K562 (cell line): ENCODE results near the gene MVB12B. TPM values are rescaled to one million over a fixed set of nuclear protein-coding genes. Genes with fewer than 3 reads are reported as not detected.

Experiments used
- ATAC-seq: fragments of 200-7000 bp; cut with Tn5 transposase; 3 replicates; pipeline ENCODE4 v1.9.1; 2020; ENCODE audit warnings: moderate library complexity
- BruUV-seq: library from RNA; stranded (reverse); fragments of 400-500 nt; replicated peaks from 2 replicates; lab custom pipeline; 2021; lab: Mats Ljungman, UMichigan
- CTCF ChIA-PET: fragments of 300-600 bp; formaldehyde crosslinking; extraction: SDS; loops from one replicate; lab custom pipeline; 2021; ENCODE audit warnings: low intra/inter-chr PET ratio; lab: Yijun Ruan, JAX
- POLR2A ChIA-PET: fragments of 300-600, 350-650 bp; sonication (Branson Sonifier 250); formaldehyde crosslinking; extraction: SDS; loops from one replicate; lab custom pipeline; 2021; ENCODE audit warnings: antibody characterized with exemption, inconsistent platforms; lab: Yijun Ruan, JAX
- DNase-seq, 4 experiments: peaks; one replicate each; pipeline versions ENCODE4 v3.0.0 to v3.0.0-alpha.2; 2011 to 2018; ENCODE audit warnings: low spot score in 3 of 4, mixed read lengths in 3 of 4; ENCODE audit errors: extremely low read depth in 1 of 4
- FAIRE-seq: peaks from 2 replicates; lab custom pipeline; 2011; peaks lifted over from hg19 to GRCh38; lab: Jason Lieb, UNC
- H2AFZ ChIP-seq: 2 replicates; pipeline ENCODE4 v1.6.0; 2011; ENCODE audit warnings: low read depth, low read length, control low read depth, inconsistent platforms
- H3K27ac ChIP-seq: fragments of 200-600 bp; 3 replicates; pipeline ENCODE4 v1.8.0; 2011; ENCODE audit warnings: low read depth, mild to moderate bottlenecking, control low read depth, inconsistent platforms, low read length, moderate library complexity, mixed read lengths; ENCODE audit errors: extremely low read depth
- H3K27me3 ChIP-seq, 2 experiments: fragments of 300-600 bp in 1 of 2; 2 replicates in 1 of 2; 3 replicates in 1 of 2; pipeline versions ENCODE4 v1.6.0 to v1.8.0; 2011; ENCODE audit warnings: inconsistent platforms in 2 of 2, low read length in 2 of 2, mild to moderate bottlenecking in 1 of 2, mixed read lengths in 1 of 2, moderate library complexity in 1 of 2; ENCODE audit not compliant: control insufficient read depth in 2 of 2, insufficient read depth in 2 of 2
- H3K36me3 ChIP-seq: fragments of 300-600 bp; 3 replicates; pipeline ENCODE4 v1.8.0; 2011; ENCODE audit warnings: mild to moderate bottlenecking, low read length, inconsistent platforms; ENCODE audit not compliant: control insufficient read depth, insufficient read depth
- H3K4me1 ChIP-seq, 2 experiments: fragments of 200-600 bp in 1 of 2; replicated peaks in 1 of 2; 2 replicates in 1 of 2; 3 replicates in 1 of 2; pipeline versions ENCODE4 v1.5.1 to v1.8.0; 2011; ENCODE audit warnings: inconsistent platforms in 2 of 2, low read length in 2 of 2, mild to moderate bottlenecking in 1 of 2, mixed read lengths in 1 of 2, moderate library complexity in 1 of 2; ENCODE audit not compliant: control insufficient read depth in 2 of 2, insufficient read depth in 2 of 2
- H3K4me2 ChIP-seq: 2 replicates; pipeline ENCODE4 v1.6.1; 2011; ENCODE audit warnings: low read length, control low read depth, inconsistent platforms, mixed read lengths; ENCODE audit not compliant: insufficient read depth
- H3K4me3 ChIP-seq: fragments of 200-600 bp; sonication (generic), shearing (Covaris generic); 2 replicates; pipeline ENCODE4 v1.5.1; 2016; ENCODE audit warnings: control low read depth, inconsistent platforms
- H3K79me2 ChIP-seq: fragments of 200-600 bp; 3 replicates; pipeline ENCODE4 v1.8.0; 2011; ENCODE audit warnings: low read length, inconsistent platforms; ENCODE audit not compliant: control insufficient read depth, insufficient read depth
- H3K9ac ChIP-seq, 2 experiments: 2 replicates each; pipeline versions ENCODE4 v1.6.0 to v1.6.1; 2011; ENCODE audit warnings: low read depth in 2 of 2, low read length in 2 of 2, control low read depth in 1 of 2, inconsistent platforms in 1 of 2, mild to moderate bottlenecking in 1 of 2, mixed read lengths in 1 of 2; ENCODE audit not compliant: insufficient read depth in 1 of 2
- H3K9me1 ChIP-seq: one replicate; pipeline ENCODE4 v1.6.0; 2011; ENCODE audit warnings: inconsistent platforms, mild to moderate bottlenecking, low read length, moderate library complexity; ENCODE audit not compliant: control insufficient read depth, insufficient read depth
- H3K9me3 ChIP-seq: replicated peaks from 2 replicates; pipeline ENCODE4 v1.5.1; 2011; ENCODE audit warnings: low read depth, low read length, inconsistent platforms; ENCODE audit not compliant: control insufficient read depth, insufficient read depth
- H4K20me1 ChIP-seq: replicated peaks from 2 replicates; pipeline ENCODE4 v1.6.1; 2011; ENCODE audit warnings: low read length, inconsistent platforms, mixed read lengths; ENCODE audit not compliant: control insufficient read depth, insufficient read depth
- CBX1 ChIP-seq: sonication (generic); IDR thresholded peaks from 2 replicates; pipeline ENCODE4 v1.6.1; 2016; ENCODE audit warnings: antibody characterized with exemption, low read depth, mild to moderate bottlenecking
- EZH2 ChIP-seq: IDR thresholded peaks from 2 replicates; pipeline ENCODE4 v1.6.1; 2012; ENCODE audit warnings: low read depth, mild to moderate bottlenecking, inconsistent platforms, low read length, borderline replicate concordance
- FOXK1 ChIP-seq: sonication (generic); formaldehyde crosslinking; IDR thresholded peaks from 2 replicates; pipeline ENCODE4 v1.8.0; 2022; ENCODE audit warnings: missing genetic modification reagents, mild to moderate bottlenecking, borderline replicate concordance
- MTA2 ChIP-seq: fragments of 450-650 bp; IDR thresholded peaks from 2 replicates; pipeline ENCODE4 v1.6.1; 2016; ENCODE audit warnings: low read depth
- NCOA1 ChIP-seq: fragments of 450-650 bp; IDR thresholded peaks from 2 replicates; pipeline ENCODE4 v1.6.1; 2016; ENCODE audit warnings: low read depth
- NR2F6 ChIP-seq: fragments of 450-650 bp; formaldehyde crosslinking; IDR thresholded peaks from 2 replicates; pipeline ENCODE4 v1.4.0; 2020; ENCODE audit warnings: mild to moderate bottlenecking
- PYGO2 ChIP-seq: fragments of 450-650 bp; IDR thresholded peaks from 2 replicates; pipeline ENCODE4 v1.6.1; 2016; ENCODE audit warnings: mild to moderate bottlenecking, missing genetic modification characterization, moderate library complexity, missing compliant biosample characterization
- ZNF165 ChIP-seq: fragments of 250-450 bp; sonication (Bioruptor Pico); IDR thresholded peaks from 2 replicates; pipeline ENCODE4 v1.4.0; 2020; ENCODE audit warnings: borderline replicate concordance
- ZNF699 ChIP-seq: fragments of 250-450 bp; sonication (Bioruptor Pico); IDR thresholded peaks from 2 replicates; pipeline ENCODE4 v1.8.0; 2021; ENCODE audit warnings: mild to moderate bottlenecking, moderate library complexity; ENCODE audit not compliant: insufficient replicate concordance
- WGBS: fragments of 100-300 bp; shearing (Covaris generic); methylation state at CpG from one replicate; pipeline ENCODE4 v1.1.6; 2016; ENCODE audit warnings: low coverage, mixed read lengths; ENCODE audit not compliant: insufficient coverage; ENCODE audit errors: missing lambda C conversion rate; 5-methylcytosine and 5-hydroxymethylcytosine counted together
- in situ Hi-C: fragments of 300-500 bp; cut with MboI; formaldehyde crosslinking; loops from 4 replicates; pipeline ENCODE4 v1.15.0; 2018; ENCODE audit warnings: inconsistent platforms, mixed read lengths
- intact Hi-C: fragments of 100-400 bp; cut with micrococcal nuclease; formaldehyde crosslinking; loops from 2 replicates; pipeline ENCODE4 v1.14.2; 2022
- polyA plus RNA-seq, 8 experiments: library from polyadenylated mRNA; depleted of rRNA in 4 of 8; stranded (reverse) in 5 of 8; unstranded in 3 of 8; fragments of >200 nt; fragmentation: Nextera tagmentation in 2 of 8; fragmentation: Illumina TruSeq in 1 of 8; extraction: Ambion mirVana in 2 of 8; extraction: Trizol in 1 of 8; gene quantifications; 2 replicates each; pipeline versions ENCODE4 v1.2.1 to v1.2.3, GENCODE V29; 2011 to 2014; ENCODE audit warnings: inconsistent platforms in 1 of 8, missing spikeins in 1 of 8
- total RNA-seq, 7 experiments: library from RNA; depleted of rRNA in 6 of 7; stranded (reverse); fragments of >200 nt in 6 of 7; fragmentation: Illumina TruSeq in 2 of 7; extraction: Trizol in 2 of 7; gene quantifications; 2 replicates each; pipeline versions ENCODE4 v1.2.1 to v1.2.3, GENCODE V29; 2011 to 2021; ENCODE audit warnings: low replicate concordance in 1 of 7
- TF ChIP-seq, protein P1 (sequence below): sonication (generic); formaldehyde crosslinking; IDR thresholded peaks from 2 replicates; pipeline ENCODE4 v1.8.0; 2022; ENCODE audit warnings: mild to moderate bottlenecking, missing genetic modification reagents
- TF ChIP-seq, protein P2 (sequence below): fragments of 250-450 bp; sonication (Bioruptor Pico); IDR thresholded peaks from 2 replicates; pipeline ENCODE4 v1.5.0; 2020; ENCODE audit warnings: mild to moderate bottlenecking, borderline replicate concordance

MVB12B gene
- total and polyA plus RNA-seq, 9 of the 15 experiments (the other 6 are each of a cell fraction or from before 2014, with no cell fraction given) = not detected

DNA sequence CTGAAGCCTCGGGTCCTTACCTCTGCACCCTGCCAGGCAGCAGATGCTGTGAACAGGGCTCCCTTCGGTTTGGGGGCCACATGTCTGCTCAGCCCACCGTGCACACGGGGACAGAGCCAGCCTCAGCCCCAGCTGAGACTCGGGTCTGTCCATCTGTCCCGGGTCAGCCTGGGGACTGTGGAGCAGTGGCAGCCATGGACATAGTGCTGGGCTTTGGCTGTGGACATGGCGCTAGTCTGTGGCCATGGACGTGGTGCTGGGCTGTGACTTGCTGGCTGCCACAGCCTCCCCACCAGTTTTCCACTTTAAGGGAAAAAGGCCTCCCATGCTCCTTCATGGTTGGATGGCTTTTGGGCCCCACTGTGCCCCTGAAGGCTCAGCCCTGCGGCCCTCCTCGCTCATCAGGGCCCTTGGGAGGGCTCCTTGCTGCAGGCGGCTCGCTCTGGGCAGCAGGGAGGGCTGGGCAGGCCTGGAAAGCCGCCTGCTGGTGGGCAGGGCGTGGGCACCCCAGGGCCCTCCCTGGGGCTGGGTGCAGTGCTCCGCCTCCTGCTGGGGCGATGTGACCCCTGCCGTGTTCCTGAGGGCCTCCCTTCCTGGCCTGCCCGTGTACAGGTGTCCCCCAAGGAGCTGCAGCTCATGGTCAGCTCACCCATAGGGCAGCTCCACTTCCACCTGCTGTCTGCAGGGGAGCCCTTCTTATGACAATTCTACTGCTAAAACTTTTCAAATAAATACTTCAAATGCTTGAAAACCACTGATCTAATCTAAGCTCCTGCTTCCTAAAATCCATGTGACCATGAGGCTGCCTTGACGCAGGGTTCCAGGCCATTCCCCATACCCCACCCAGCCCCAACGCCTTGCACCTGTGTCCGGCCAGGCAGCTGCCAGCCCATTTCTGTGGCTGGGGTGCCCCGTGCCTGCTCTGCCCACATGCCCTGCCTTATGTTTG lies 175.0 kb downstream of the MVB12B start:
- CTCF ChIA-PET = interaction anchor here (0.5 to 2.7 kb wide), 6 partner anchors 28 to 280 kb away, joined by 3 to 51 read pairs (median 4); no protein-coding TSS in a partner anchor
- no TSS peak for BruUV-seq
- intact Hi-C loops = loop anchor here (1.0 to 5.0 kb wide), 3 partner anchors 57 to 279 kb away; no protein-coding TSS in a partner anchor
- DNase-seq (no peak), ATAC-seq (no peak; the same call in 2 of the 3 replicates), FAIRE-seq (no peak)
- Histone ChIP-seq H3K9ac (no peak overlapping the region), H3K27me3 (peaks cover 10 to 73% of the 10 kb centered on the region in 2 experiments; a peak in 4 of 5 replicates), H3K9me1 (no peaks in the 10 kb centered on the region), H3K9me3 (no peaks in the 10 kb centered on the region), H3K36me3 (no peaks in the 10 kb centered on the region), H4K20me1 (peaks cover 32% of the 10 kb centered on the region; the same call in 1 of the 2 replicates), H3K4me1 (peaks cover 0 to 39% of the 10 kb centered on the region in 2 experiments; a peak in 2 of 5 replicates), H3K27ac (no peak overlapping the region), H2AFZ (no peak overlapping the region), H3K4me2 (no peak overlapping the region), H3K4me3 (no peak overlapping the region), H3K79me2 (no peaks in the 10 kb centered on the region)
- 14% methylated on average over 21 of the region's 22 CpGs for WGBS
- POLR2A ChIA-PET = interaction anchor here (0.6 to 0.8 kb wide), 3 partner anchors 48 to 332 kb away, joined by 3 read pairs; no protein-coding TSS in a partner anchor
- TF ChIP-seq ZNF165 (no peak), MTA2 (no peak), NCOA1 (no peak), NR2F6 (CRISPR knock-in tag) (no peak), PYGO2 (tag) (no peak), EZH2 (no peak), FOXK1 (CRISPR knock-in tag) (no peak), ZNF699 (CRISPR knock-in tag) (no peak), CBX1 (no peak)
- TF ChIP-seq, protein P1, sequence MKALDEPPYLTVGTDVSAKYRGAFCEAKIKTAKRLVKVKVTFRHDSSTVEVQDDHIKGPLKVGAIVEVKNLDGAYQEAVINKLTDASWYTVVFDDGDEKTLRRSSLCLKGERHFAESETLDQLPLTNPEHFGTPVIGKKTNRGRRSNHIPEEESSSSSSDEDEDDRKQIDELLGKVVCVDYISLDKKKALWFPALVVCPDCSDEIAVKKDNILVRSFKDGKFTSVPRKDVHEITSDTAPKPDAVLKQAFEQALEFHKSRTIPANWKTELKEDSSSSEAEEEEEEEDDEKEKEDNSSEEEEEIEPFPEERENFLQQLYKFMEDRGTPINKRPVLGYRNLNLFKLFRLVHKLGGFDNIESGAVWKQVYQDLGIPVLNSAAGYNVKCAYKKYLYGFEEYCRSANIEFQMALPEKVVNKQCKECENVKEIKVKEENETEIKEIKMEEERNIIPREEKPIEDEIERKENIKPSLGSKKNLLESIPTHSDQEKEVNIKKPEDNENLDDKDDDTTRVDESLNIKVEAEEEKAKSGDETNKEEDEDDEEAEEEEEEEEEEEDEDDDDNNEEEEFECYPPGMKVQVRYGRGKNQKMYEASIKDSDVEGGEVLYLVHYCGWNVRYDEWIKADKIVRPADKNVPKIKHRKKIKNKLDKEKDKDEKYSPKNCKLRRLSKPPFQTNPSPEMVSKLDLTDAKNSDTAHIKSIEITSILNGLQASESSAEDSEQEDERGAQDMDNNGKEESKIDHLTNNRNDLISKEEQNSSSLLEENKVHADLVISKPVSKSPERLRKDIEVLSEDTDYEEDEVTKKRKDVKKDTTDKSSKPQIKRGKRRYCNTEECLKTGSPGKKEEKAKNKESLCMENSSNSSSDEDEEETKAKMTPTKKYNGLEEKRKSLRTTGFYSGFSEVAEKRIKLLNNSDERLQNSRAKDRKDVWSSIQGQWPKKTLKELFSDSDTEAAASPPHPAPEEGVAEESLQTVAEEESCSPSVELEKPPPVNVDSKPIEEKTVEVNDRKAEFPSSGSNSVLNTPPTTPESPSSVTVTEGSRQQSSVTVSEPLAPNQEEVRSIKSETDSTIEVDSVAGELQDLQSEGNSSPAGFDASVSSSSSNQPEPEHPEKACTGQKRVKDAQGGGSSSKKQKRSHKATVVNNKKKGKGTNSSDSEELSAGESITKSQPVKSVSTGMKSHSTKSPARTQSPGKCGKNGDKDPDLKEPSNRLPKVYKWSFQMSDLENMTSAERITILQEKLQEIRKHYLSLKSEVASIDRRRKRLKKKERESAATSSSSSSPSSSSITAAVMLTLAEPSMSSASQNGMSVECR (CRISPR knock-in tag) = no peak
- TF ChIP-seq, protein P2, sequence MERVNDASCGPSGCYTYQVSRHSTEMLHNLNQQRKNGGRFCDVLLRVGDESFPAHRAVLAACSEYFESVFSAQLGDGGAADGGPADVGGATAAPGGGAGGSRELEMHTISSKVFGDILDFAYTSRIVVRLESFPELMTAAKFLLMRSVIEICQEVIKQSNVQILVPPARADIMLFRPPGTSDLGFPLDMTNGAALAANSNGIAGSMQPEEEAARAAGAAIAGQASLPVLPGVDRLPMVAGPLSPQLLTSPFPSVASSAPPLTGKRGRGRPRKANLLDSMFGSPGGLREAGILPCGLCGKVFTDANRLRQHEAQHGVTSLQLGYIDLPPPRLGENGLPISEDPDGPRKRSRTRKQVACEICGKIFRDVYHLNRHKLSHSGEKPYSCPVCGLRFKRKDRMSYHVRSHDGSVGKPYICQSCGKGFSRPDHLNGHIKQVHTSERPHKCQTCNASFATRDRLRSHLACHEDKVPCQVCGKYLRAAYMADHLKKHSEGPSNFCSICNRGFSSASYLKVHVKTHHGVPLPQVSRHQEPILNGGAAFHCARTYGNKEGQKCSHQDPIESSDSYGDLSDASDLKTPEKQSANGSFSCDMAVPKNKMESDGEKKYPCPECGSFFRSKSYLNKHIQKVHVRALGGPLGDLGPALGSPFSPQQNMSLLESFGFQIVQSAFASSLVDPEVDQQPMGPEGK (CRISPR knock-in tag) = no peak
- in situ Hi-C loops = loop anchor here (5.0 to 10.0 kb wide), 3 partner anchors 56 to 271 kb away; no protein-coding TSS in a partner anchor
